Activated naive CD4-positive, alpha-beta T cell treated with anti-CD3 and anti-CD28 coated beads for 36 hours (primary cell): ENCODE results near the gene TRIP13. TPM values are rescaled to one million over a fixed set of nuclear protein-coding genes. Genes with fewer than 3 reads are reported as not detected.
"Not testable (repeated sequence)": the region's sequence is repeated elsewhere in the genome, so short reads cannot be mapped to it uniquely, and the experiment has no call there.

ENCODE experiments used
- CTCF ChIA-PET: fragments of 350-600 bp; sonication (Branson Sonifier 250); formaldehyde crosslinking; loops from one replicate; lab custom pipeline; 2021; ENCODE audit warnings: antibody characterized with exemption; lab: Charles Lee
- DNase-seq: peaks from one replicate; pipeline ENCODE4 v3.0.0-alpha.2; 2020
- H3K27ac Mint-ChIP-seq: one replicate; pipeline ENCODE4 v1.8.0; 2021; ENCODE audit warnings: mild to moderate bottlenecking, mixed read lengths
- H3K27me3 Mint-ChIP-seq: one replicate; pipeline ENCODE4 v1.8.0; 2021; ENCODE audit warnings: low read depth, mixed read lengths
- H3K36me3 Mint-ChIP-seq: one replicate; pipeline ENCODE4 v1.8.0; 2021; ENCODE audit warnings: low read depth, mixed read lengths
- H3K4me1 Mint-ChIP-seq: one replicate; pipeline ENCODE4 v1.8.0; 2021; ENCODE audit warnings: low read depth, mixed read lengths
- H3K4me3 Mint-ChIP-seq: one replicate; pipeline ENCODE4 v1.8.0; 2021; ENCODE audit warnings: mild to moderate bottlenecking, moderate library complexity, mixed read lengths
- H3K9me3 Mint-ChIP-seq: one replicate; pipeline ENCODE4 v1.8.0; 2021; ENCODE audit warnings: mixed read lengths
- intact Hi-C: fragments of 100-400 bp; cut with micrococcal nuclease; formaldehyde crosslinking; loops from one replicate; pipeline ENCODE4 v1.15.1; 2023
- total RNA-seq, 2 experiments: library from RNA; stranded (reverse); gene quantifications; one replicate each; pipeline ENCODE4 v1.2.3, GENCODE V29; 2021

TRIP13 gene
- total RNA-seq, 2 experiments from 2014 or later = 24.0 to 29.9 TPM

- Mint-ChIP-seq H3K27me3 (peaks cover 24% of the 10 kb centered on the region), H3K4me3 (no peak overlapping the region), H3K9me3 (no peaks in the 10 kb centered on the region), H3K4me1 (peaks cover 6% of the 10 kb centered on the region), H3K27ac (no peak overlapping the region), H3K36me3 (peaks cover 14% of the 10 kb centered on the region)
- intact Hi-C loops = loop anchor here (1.0 to 2.0 kb wide), 5 partner anchors 35 to 722 kb away; no protein-coding TSS in a partner anchor
- DNase-seq = no peak
- CTCF ChIA-PET = interaction anchor here (1.0 to 2.7 kb wide), 5 partner anchors 8 to 90 kb away, joined by 3 to 9 read pairs (median 6); no protein-coding TSS in a partner anchor
These were observed 30.0 kb downstream of the TRIP13 start for GRCh38 chr5:922436-923280.

DNA sequence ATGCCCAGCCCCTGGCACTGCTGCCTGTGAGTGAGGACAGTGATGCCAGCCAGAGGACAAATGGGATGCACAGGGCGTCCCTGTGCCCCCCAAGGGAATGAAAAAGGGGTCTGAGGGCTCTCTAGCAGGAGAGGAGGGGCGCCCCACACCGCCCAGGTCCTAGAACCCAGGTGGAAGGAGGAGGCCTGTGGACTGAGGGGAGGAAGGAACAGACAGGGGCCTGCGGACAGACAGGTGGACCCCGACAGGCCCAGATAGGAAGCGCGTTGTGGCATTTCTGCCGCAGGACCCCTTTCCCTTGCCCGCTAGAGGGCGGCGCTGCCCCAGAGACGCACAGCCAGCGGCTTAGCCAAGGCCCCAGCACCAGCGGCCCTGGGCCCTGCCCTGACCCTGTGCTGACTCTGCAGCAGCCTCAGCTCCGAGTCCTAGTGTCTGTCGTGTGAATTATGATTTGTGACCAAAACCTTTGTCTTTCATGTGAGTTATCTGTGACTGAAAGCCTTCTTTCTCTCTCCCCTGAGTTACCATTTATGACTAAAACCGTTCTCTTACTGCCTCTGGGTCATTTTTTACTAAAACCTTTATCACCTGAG lies 30.7 kb downstream of the TRIP13 start:
- DNase-seq = peak; percentile 77
- Mint-ChIP-seq H3K4me1 (peaks cover 6% of the 10 kb centered on the region), H3K36me3 (peaks cover 10% of the 10 kb centered on the region), H3K4me3 (no peak overlapping the region), H3K27me3 (peaks cover 29% of the 10 kb centered on the region), H3K27ac (no peak overlapping the region), H3K9me3 (no peaks in the 10 kb centered on the region)
- intact Hi-C loops = loop anchor here (1.0 to 2.0 kb wide), 5 partner anchors 34 to 721 kb away; no protein-coding TSS in a partner anchor
- CTCF ChIA-PET = interaction anchor here (0.6 to 2.7 kb wide), 22 partner anchors 8 to 720 kb away, joined by 3 to 11 read pairs (median 4); partner anchors contain the start of gene NKD2

GRCh38 chr5:926417-927171 lies 33.9 kb downstream of the TRIP13 start:
- H3K4me1 Mint-ChIP-seq = peaks cover 6% of the 10 kb centered on the region
- H3K36me3 Mint-ChIP-seq = peaks cover 1% of the 10 kb centered on the region
- peaks cover 32% of the 10 kb centered on the region for H3K27me3 Mint-ChIP-seq
- no peak overlapping the region for H3K27ac Mint-ChIP-seq
- intact Hi-C loops = no loop called here
- CTCF ChIA-PET = no interaction called here
- H3K9me3 Mint-ChIP-seq = no peaks in the 10 kb centered on the region
- peak; percentile 21 for DNase-seq
- H3K4me3 Mint-ChIP-seq = peak overlapping the region; percentile 22

DNA sequence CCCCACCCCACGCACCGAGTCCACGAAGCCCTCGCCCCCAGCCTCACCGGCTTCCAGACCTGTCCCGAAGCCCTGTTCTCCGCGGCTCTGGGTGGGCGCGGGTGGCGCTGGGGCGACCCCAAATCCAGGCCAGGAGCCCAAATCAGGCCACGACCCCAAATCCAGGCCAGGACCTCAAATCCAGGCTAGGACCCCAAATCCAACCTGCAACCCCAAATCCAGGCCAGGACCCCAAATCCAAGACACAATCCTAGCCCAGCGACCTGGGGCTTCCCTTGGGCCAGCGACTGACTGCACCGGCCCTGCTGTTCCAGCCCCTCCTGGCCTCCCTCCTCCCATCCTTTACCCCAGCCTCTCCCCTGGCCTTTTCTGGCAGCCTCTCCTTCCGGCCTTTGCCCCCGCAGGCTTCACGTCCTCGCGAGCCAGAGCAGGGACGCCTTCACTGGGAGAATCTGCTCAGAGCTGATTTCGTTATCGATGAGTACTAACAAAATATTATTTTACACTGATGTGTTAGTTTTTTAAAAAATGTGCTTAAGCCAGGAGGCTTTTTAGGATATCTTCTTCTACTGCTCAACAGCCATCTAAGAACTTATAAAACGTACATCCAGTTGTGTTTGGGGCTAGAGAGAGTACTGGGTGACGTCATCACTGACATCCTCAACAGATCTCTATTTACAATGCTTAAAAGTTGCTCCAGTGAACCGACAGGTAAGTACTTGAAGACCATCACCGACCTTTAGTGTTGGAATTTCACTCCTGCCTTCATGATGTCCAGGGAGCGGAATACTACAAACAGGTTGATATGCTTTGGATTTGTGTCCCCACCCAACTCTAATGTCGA lies 34.7 kb downstream of the TRIP13 start:
- H3K27me3 Mint-ChIP-seq = peaks cover 32% of the 10 kb centered on the region
- H3K36me3 Mint-ChIP-seq = peaks cover 1% of the 10 kb centered on the region
- H3K4me1 Mint-ChIP-seq = peaks cover 6% of the 10 kb centered on the region
- no peak overlapping the region for H3K27ac Mint-ChIP-seq
- no peaks in the 10 kb centered on the region for H3K9me3 Mint-ChIP-seq
- CTCF ChIA-PET = no interaction called here
- intact Hi-C loops = no loop called here
- H3K4me3 Mint-ChIP-seq = no peak overlapping the region
- DNase-seq = no peak

GRCh38 chr5:929182-929581 lies 36.5 kb downstream of the TRIP13 start:
- H3K27ac Mint-ChIP-seq, CTCF ChIA-PET, H3K4me3 Mint-ChIP-seq, H3K9me3 Mint-ChIP-seq, DNase-seq, intact Hi-C loops, H3K36me3 Mint-ChIP-seq: not testable (repeated sequence)
- Mint-ChIP-seq H3K4me1 (peaks cover 15% of the 10 kb centered on the region), H3K27me3 (peaks cover 32% of the 10 kb centered on the region)

- H3K4me1 Mint-ChIP-seq = peaks cover 15% of the 10 kb centered on the region
- DNase-seq = no peak
- no peak overlapping the region for H3K4me3 Mint-ChIP-seq
- intact Hi-C loops = no loop called here
- peaks cover 32% of the 10 kb centered on the region for H3K27me3 Mint-ChIP-seq
- no peak overlapping the region for H3K27ac Mint-ChIP-seq
- H3K9me3 Mint-ChIP-seq = no peaks in the 10 kb centered on the region
- peaks cover 1% of the 10 kb centered on the region for H3K36me3 Mint-ChIP-seq
- CTCF ChIA-PET = no interaction called here
These were observed 36.9 kb downstream of the TRIP13 start for GRCh38 chr5:929596-929995.

GRCh38 chr5:930866-931265 lies 38.2 kb downstream of the TRIP13 start:
- peaks cover 18% of the 10 kb centered on the region for H3K4me1 Mint-ChIP-seq
- intact Hi-C loops = no loop called here
- CTCF ChIA-PET = interaction anchor here (1.1 to 1.4 kb wide), 2 partner anchors 8 to 79 kb away, joined by 4 to 5 read pairs; no protein-coding TSS in a partner anchor
- H3K36me3 Mint-ChIP-seq = peaks cover 1% of the 10 kb centered on the region
- H3K27ac Mint-ChIP-seq = no peak overlapping the region
- DNase-seq = no peak
- no peak overlapping the region for H3K4me3 Mint-ChIP-seq
- no peaks in the 10 kb centered on the region for H3K9me3 Mint-ChIP-seq
- peaks cover 21% of the 10 kb centered on the region for H3K27me3 Mint-ChIP-seq

- Mint-ChIP-seq H3K4me1 (peaks cover 12% of the 10 kb centered on the region), H3K36me3 (peaks cover 1% of the 10 kb centered on the region), H3K4me3 (no peak overlapping the region), H3K27me3 (peaks cover 14% of the 10 kb centered on the region), H3K9me3 (no peaks in the 10 kb centered on the region), H3K27ac (no peak overlapping the region)
- intact Hi-C loops = no loop called here
- DNase-seq = no peak
- CTCF ChIA-PET = interaction anchor here (1.1 to 2.0 kb wide), 4 partner anchors 8 to 79 kb away, joined by 3 to 9 read pairs (median 4); no protein-coding TSS in a partner anchor
These were observed 39.0 kb downstream of the TRIP13 start for GRCh38 chr5:931570-932145.

GRCh38 chr5:932151-932627 lies 39.5 kb downstream of the TRIP13 start:
- no peaks in the 10 kb centered on the region for H3K9me3 Mint-ChIP-seq
- intact Hi-C loops = no loop called here
- peaks cover 1% of the 10 kb centered on the region for H3K36me3 Mint-ChIP-seq
- CTCF ChIA-PET = interaction anchor here (0.6 to 2.0 kb wide), 4 partner anchors 9 to 603 kb away, joined by 3 to 9 read pairs (median 4); no protein-coding TSS in a partner anchor
- no peak for DNase-seq
- H3K27ac Mint-ChIP-seq = no peak overlapping the region
- peaks cover 12% of the 10 kb centered on the region for H3K4me1 Mint-ChIP-seq
- H3K27me3 Mint-ChIP-seq = peaks cover 12% of the 10 kb centered on the region
- H3K4me3 Mint-ChIP-seq = no peak overlapping the region

DNA sequence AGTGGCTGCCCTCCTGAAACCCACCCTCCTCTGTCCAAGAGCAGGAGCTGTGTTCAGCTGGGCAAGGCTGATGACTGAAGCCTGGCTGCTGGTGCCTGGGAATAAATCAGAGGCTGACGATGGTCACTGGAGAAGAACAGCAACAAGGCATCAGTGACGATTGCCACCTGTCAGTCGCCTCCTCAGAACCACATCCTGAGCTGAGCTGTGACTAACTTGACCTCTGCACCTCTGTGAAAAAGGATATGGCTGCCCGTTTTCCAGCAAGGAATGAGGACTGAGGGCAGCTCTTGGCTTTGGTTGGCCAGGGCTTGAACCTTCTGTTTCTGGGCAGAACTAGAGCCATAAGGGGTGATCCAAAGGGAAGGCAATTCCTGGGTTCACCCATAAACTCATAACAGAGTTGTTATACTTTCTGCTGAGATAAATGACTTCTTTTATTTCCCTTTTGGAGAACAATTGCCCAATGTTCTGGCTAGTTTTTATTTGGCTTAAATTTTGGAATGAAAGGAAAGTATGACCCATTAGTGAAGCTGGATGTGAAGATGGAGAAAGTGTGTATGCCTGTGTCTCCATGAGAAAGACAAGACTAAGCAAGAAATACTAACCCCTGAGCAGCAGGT lies 40.1 kb downstream of the TRIP13 start:
- peaks cover 7% of the 10 kb centered on the region for H3K27me3 Mint-ChIP-seq
- CTCF ChIA-PET = interaction anchor here (0.6 to 2.0 kb wide), 4 partner anchors 9 to 602 kb away, joined by 3 to 9 read pairs (median 5); no protein-coding TSS in a partner anchor
- peaks cover 12% of the 10 kb centered on the region for H3K4me1 Mint-ChIP-seq
- no peaks in the 10 kb centered on the region for H3K9me3 Mint-ChIP-seq
- H3K36me3 Mint-ChIP-seq = no peaks in the 10 kb centered on the region
- no peak overlapping the region for H3K27ac Mint-ChIP-seq
- intact Hi-C loops = no loop called here
- no peak for DNase-seq
- no peak overlapping the region for H3K4me3 Mint-ChIP-seq
